K562 (cell line): ENCODE results near the gene BPHL. TPM values are rescaled to one million over a fixed set of nuclear protein-coding genes. Genes with fewer than 3 reads are reported as not detected.
"Not testable (repeated sequence)": the region's sequence is repeated elsewhere in the genome, so short reads cannot be mapped to it uniquely, and the experiment has no call there.

Experiments
- ARNT ChIP-seq, 2 experiments: fragments of 450-650 bp; IDR thresholded peaks; 2 replicates each; pipeline ENCODE4 v1.6.1; 2016; ENCODE audit warnings: mild to moderate bottlenecking in 1 of 2
- CC2D1A ChIP-seq: fragments of 450-650 bp; IDR thresholded peaks from 2 replicates; pipeline ENCODE4 v1.6.1; 2017; ENCODE audit warnings: mild to moderate bottlenecking
- CHAMP1 ChIP-seq: fragments of 450-650 bp; IDR thresholded peaks from 2 replicates; pipeline ENCODE4 v1.6.1; 2016; ENCODE audit warnings: mild to moderate bottlenecking
- DEAF1 ChIP-seq: fragments of 450-650 bp; formaldehyde crosslinking; IDR thresholded peaks from 2 replicates; pipeline ENCODE4 v1.4.0; 2020; ENCODE audit warnings: mild to moderate bottlenecking, moderate library complexity
- EGR1 ChIP-seq: fragments of 450-650 bp; conservative IDR thresholded peaks from 2 replicates; pipeline ENCODE4 v1.6.1; 2017; ENCODE audit warnings: mild to moderate bottlenecking
- EHMT2 ChIP-seq: fragments of 450-650 bp; IDR thresholded peaks from 2 replicates; pipeline ENCODE4 v1.6.1; 2018; ENCODE audit warnings: antibody characterized with exemption
- JUND ChIP-seq, 2 experiments: IDR thresholded peaks; 2 replicates in 1 of 2; 3 replicates in 1 of 2; pipeline ENCODE4 v1.6.1; 2011; ENCODE audit warnings: borderline replicate concordance in 2 of 2, low read depth in 2 of 2, low read length in 2 of 2, improper control_type of control experiment in 1 of 2, missing biosample characterization in 1 of 2, missing genetic modification characterization in 1 of 2, missing genetic modification reagents in 1 of 2
- KDM1A ChIP-seq, 2 experiments: fragments of 450-650 bp; IDR thresholded peaks; 2 replicates each; pipeline ENCODE4 v1.6.1; 2016; ENCODE audit warnings: mild to moderate bottlenecking in 2 of 2
- MTA1 ChIP-seq: fragments of 450-650 bp; IDR thresholded peaks from 2 replicates; pipeline ENCODE4 v1.6.1; 2017; ENCODE audit warnings: borderline replicate concordance
- NCOR1 ChIP-seq: fragments of 450-650 bp; IDR thresholded peaks from 2 replicates; pipeline ENCODE4 v1.6.1; 2016; ENCODE audit warnings: mild to moderate bottlenecking, moderate library complexity
- POLR2AphosphoS5 ChIP-seq: IDR thresholded peaks from 2 replicates; pipeline ENCODE4 v1.6.1; 2011; ENCODE audit warnings: mild to moderate bottlenecking, low read depth, low read length, moderate library complexity; ENCODE audit not compliant: control insufficient read depth, insufficient read depth
- RBFOX2 ChIP-seq: fragments of 200-400 bp; formaldehyde crosslinking; IDR thresholded peaks from 2 replicates; pipeline ENCODE4 v1.6.1; 2017; ENCODE audit warnings: low read depth, mild to moderate bottlenecking, low read length, moderate library complexity
- RFX1 ChIP-seq: fragments of 450-650 bp; IDR thresholded peaks from 2 replicates; pipeline ENCODE4 v1.6.1; 2016; ENCODE audit warnings: mild to moderate bottlenecking, moderate library complexity
- SMAD4 ChIP-seq: fragments of 250-450 bp; sonication (Bioruptor Pico); conservative IDR thresholded peaks from 2 replicates; pipeline ENCODE4 v1.8.0; 2021; ENCODE audit warnings: inconsistent platforms, mild to moderate bottlenecking, moderate library complexity
- SMARCA4 ChIP-seq: fragments of 450-650 bp; IDR thresholded peaks from 2 replicates; pipeline ENCODE4 v1.6.1; 2016
- ZNF592 ChIP-seq: fragments of 450-650 bp; IDR thresholded peaks from 2 replicates; pipeline ENCODE4 v1.6.1; 2017; ENCODE audit warnings: antibody characterized with exemption, mild to moderate bottlenecking
- polyA plus RNA-seq, 8 experiments: library from polyadenylated mRNA; depleted of rRNA in 4 of 8; stranded (reverse) in 5 of 8; unstranded in 3 of 8; fragments of >200 nt; fragmentation: Nextera tagmentation in 2 of 8; fragmentation: Illumina TruSeq in 1 of 8; extraction: Ambion mirVana in 2 of 8; extraction: Trizol in 1 of 8; gene quantifications; 2 replicates each; pipeline versions ENCODE4 v1.2.1 to v1.2.3, GENCODE V29; 2011 to 2014; ENCODE audit warnings: inconsistent platforms in 1 of 8, missing spikeins in 1 of 8
- total RNA-seq, 7 experiments: library from RNA; depleted of rRNA in 6 of 7; stranded (reverse); fragments of >200 nt in 6 of 7; fragmentation: Illumina TruSeq in 2 of 7; extraction: Trizol in 2 of 7; gene quantifications; 2 replicates each; pipeline versions ENCODE4 v1.2.1 to v1.2.3, GENCODE V29; 2011 to 2021; ENCODE audit warnings: low replicate concordance in 1 of 7
- TF ChIP-seq, protein P1 (sequence below), 2 experiments: fragments of 450-650 bp; IDR thresholded peaks; 2 replicates each; pipeline ENCODE4 v1.6.1; 2016

The BPHL gene
- total and polyA plus RNA-seq, 9 of the 15 experiments (the other 6 are each of a cell fraction or from before 2014, with no cell fraction given), result 3.5 to 17.4 (median 8.2) TPM

GRCh38 chr6:3171313-3172175 is 53.0 kb downstream of the BPHL start (continued):
- peak in 1 of 2 experiments; percentile 18; a peak in 1 of 4 replicates for TF ChIP-seq ARNT (IDR thresholded peaks at IDR 0.05)
- peak; percentile 52 for TF ChIP-seq EHMT2
- TF ChIP-seq RBFOX2, result 0 out of 2 replicates have a peak, but pooled peaks have one; percentile 47
- 0 out of 2 replicates have a peak, but pooled peaks have one; percentile 13 for TF ChIP-seq JUND (IDR thresholded peaks at IDR 0.05; ENCODE audit: borderline replicate concordance, low read depth, low read length)
- TF ChIP-seq JUND (tag; IDR thresholded peaks at IDR 0.05; ENCODE audit: borderline replicate concordance, low read depth, low read length), result not testable (repeated sequence)
- 0 out of 2 replicates have a peak, but pooled peaks have one; percentile 27 for TF ChIP-seq CHAMP1
- peak; percentile 89 for TF ChIP-seq EGR1
- TF ChIP-seq ZNF592, result peak; percentile 59; the same call in 1 of the 2 replicates
- TF ChIP-seq MTA1, result peak; percentile 54; the same call in 1 of the 2 replicates
- peak in 1 of 2 experiments; percentile 55; a peak in 1 of 4 replicates for TF ChIP-seq KDM1A (IDR thresholded peaks at IDR 0.05)
- TF ChIP-seq SMAD4 (CRISPR knock-in tag), result 0 out of 2 replicates have a peak, but pooled peaks have one; percentile 20
- TF ChIP-seq SMARCA4, result peak; percentile 45; the same call in 1 of the 2 replicates
- 0 out of 2 replicates have a peak, but pooled peaks have one; percentile 25 for TF ChIP-seq POLR2AphosphoS5
- 0 out of 2 replicates have a peak, but pooled peaks have one; percentile 30 for TF ChIP-seq CC2D1A
- peak; percentile 42 for TF ChIP-seq RFX1
- peak; percentile 39 for TF ChIP-seq NCOR1
- 0 out of 2 replicates have a peak, but pooled peaks have one; percentile 3 for TF ChIP-seq DEAF1 (CRISPR knock-in tag)
- TF ChIP-seq, protein P1, sequence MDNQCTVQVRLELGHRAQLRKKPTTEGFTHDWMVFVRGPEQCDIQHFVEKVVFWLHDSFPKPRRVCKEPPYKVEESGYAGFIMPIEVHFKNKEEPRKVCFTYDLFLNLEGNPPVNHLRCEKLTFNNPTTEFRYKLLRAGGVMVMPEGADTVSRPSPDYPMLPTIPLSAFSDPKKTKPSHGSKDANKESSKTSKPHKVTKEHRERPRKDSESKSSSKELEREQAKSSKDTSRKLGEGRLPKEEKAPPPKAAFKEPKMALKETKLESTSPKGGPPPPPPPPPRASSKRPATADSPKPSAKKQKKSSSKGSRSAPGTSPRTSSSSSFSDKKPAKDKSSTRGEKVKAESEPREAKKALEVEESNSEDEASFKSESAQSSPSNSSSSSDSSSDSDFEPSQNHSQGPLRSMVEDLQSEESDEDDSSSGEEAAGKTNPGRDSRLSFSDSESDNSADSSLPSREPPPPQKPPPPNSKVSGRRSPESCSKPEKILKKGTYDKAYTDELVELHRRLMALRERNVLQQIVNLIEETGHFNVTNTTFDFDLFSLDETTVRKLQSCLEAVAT (IDR thresholded peaks at IDR 0.05), result peak in 1 of 2 experiments; percentile 47; a peak in 1 of 4 replicates
